Embryonic facial prominence (tissue), 1 donor: ENCODE results near the gene PITX1.
"Not testable (repeated sequence)": the region's sequence is repeated elsewhere in the genome, so short reads cannot be mapped to it uniquely, and the experiment has no call there.

Experiments
- DNase-seq: peaks from one replicate; pipeline ENCODE4 v3.0.0-alpha.2; 2016; ENCODE audit errors: extremely low spot score

Gene PITX1

DNA sequence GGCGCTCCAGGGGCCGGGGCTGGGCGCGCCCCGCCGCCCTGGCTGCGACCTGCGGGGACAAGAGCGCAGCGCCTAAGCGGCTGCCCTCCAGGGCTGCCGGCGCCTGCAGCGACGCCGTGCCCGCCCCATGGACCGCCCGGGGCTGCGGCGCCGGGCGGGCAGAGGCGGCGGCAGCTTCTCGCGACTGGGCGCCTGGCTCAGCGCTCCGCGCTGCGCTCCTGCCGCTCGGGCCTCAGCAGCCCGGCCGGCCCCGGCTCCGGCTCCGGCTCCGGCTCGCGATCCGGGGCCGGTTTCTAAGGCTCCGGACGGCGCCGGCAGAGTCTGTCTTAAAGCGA, at the start of gene PITX1:
Gene PITX1 (minus strand): TSS at position 328 of the 335 bp plus-strand sequence. CDS start 347 bp downstream, outside the sequence.
- no peak for DNase-seq

DNA sequence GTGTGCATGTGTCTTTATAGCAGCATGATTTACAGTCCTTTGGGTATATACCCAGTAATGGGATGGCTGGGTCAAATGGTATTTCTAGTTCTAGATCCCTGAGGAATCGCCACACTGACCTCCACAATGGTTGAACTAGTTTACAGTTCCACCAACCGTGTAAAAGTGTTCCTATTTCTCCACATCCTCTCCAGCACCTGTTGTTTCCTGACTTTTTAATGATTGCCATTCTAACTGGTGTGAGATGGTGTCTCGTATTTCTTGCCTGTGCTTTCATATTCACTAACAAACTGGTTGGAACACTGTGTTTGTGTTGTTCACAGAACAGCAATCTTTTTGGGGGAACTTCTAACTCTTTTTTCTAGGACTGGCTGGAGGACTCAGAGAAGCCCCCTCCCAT, 49.3 kb upstream of the PITX1 start:
- DNase-seq, result not testable (repeated sequence)

DNA sequence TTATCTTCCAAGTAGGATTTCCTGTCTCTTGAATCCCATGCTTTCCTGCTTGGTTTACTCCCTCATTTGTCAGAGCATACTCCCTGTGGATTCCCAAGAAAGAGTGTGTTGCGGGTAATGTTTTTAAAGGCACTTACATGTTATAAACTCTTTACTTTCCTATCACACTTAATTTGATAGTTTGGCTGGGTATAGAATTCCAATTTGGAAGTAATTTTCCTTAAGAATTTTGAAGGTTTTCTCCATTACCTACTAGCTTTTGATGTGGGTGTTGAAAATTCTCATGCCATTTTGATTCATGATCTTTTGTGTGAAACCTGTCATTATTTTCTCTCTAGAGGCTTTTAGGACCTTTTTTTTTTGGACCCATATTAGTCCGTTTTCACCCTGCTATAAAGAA, 47.2 kb upstream of the PITX1 start:
- DNase-seq, result no peak

DNA sequence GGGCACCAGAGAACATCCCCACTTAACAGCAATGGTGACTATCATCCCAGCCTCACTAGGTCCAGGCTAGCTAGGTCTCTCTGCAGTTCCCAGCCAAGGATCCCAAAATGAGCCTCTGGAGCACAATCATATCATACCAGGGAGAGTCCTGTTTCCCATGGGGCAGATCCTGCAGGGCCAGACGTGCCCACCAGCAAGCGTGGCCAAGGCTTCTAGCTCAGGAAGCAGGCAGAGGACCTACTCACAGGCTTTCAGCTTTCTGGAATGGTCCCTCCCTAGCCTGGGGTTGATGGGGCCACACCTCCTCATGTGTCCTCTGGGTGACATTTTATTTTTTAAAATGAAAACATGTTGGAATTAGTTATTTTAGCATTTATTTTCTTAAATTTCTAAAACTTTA, 45.7 kb upstream of the PITX1 start:
- DNase-seq, result no peak

DNA sequence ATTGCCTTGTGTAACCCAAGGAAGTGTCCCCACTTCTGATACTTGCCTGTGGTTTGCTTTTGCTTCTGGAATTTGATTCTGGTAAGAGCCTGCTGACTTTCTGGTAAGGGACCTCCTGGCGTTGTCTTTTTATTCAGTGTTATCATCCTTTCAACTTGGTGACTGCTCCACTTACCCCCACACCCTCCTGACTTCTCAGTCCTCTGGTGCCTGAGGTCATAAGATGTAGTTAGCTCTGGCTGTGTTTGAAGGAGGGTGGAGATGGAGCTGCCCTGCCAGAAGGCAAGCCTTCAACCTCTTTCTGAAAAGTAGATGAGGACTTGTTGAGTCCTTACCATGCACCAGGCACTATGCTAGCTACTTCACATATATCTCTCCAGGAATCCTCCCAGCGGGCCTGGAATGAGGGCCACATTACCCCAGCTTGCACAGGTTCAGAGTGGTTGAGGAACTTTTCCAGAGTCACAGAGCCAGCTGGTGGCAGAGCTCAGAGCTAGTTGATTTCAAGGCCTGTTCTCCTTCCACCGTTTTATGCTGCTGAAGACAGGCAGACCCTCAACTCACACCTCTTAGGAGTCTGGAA, 45.2 kb upstream of the PITX1 start:
- no peak for DNase-seq

DNA sequence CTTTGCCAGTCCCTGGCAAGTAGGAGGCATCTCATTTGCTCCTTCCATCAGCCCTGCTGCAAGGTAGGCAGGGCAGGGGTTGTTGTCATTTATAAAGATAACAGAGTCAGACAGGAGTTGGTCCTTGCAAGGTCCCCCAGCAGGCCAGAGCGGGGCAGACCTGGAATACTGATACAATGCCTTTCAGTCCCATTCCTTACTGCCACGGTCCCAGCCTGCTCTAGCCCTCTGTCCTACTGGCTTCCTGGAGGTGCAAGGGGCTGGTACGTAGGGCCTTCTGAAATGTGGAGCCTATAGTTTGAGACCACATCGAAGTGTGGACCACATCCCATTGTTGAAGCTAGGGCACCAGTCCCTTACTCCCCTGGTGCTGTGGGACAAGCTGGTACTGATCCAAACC, 42.8 kb upstream of the PITX1 start:
- DNase-seq, result no peak

DNA sequence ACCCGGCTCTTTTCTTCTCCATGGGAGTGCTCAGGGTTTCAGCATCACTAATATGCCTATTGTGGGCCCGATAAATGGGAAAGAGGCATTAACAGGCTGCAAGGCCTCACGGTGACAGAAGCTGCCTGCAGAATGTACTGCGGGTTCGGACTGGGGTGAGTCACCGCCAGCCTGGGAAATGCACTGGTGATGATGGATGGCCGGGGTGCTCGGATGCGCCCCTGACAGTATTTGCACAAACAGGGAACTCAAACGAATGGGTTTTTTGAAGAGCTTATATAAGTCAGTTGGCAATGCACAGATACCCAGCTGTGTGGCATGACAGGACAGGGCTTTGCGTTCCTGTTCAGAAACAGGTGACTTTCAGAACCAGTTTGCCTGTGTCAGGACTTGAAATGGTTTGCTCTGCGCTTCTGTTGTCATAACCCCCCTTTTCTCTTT, 42.0 kb upstream of the PITX1 start:
- DNase-seq, result no peak

DNA sequence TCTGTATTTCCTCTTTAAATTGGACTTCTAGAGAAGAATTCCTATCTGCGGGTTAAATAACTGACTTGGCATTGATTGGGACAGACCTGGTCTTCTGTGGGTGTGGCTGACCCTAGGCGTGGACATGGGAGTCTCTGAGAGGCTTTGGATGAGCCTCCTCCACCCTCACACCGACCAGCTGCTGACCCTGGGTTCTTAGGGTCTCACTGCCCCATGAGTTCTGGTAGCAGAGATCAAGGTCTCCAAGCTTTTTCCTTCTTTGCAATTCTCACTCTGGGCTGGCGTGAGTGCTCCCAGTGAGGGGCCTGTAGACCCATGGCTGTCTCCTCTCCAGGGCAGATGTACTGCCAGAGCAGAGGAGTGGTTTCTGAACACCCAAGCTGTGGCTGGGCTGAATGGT, 41.6 kb upstream of the PITX1 start:
- no peak for DNase-seq

DNA sequence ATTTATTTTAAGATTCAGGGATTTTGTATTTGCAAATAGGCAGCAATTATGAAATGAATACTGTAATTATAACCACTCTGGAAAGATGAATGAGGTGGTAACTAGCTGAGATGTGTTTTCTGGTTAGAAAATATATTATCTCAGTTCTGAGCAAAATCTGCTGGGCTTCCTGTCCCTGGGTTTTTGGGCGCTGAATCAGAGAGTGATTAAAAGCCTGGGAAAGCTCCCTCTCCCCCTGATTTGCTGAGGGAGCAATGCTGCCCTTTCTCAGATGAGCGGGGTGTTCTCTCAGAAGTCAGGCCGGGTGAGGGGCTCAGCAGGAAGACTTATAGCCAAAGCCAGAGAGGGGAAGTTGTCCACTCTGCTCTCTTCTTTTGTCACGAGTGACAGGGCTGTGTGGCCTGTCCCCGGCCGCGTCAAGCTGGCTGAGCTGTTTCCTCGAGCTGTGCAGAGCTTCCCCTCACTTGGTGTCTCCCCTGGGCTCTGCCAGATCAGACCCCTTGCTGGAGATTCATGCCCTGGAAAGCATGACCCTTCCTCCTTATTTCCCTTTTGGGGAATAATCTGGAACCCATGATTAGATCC, 39.8 kb upstream of the PITX1 start:
- no peak for DNase-seq

DNA sequence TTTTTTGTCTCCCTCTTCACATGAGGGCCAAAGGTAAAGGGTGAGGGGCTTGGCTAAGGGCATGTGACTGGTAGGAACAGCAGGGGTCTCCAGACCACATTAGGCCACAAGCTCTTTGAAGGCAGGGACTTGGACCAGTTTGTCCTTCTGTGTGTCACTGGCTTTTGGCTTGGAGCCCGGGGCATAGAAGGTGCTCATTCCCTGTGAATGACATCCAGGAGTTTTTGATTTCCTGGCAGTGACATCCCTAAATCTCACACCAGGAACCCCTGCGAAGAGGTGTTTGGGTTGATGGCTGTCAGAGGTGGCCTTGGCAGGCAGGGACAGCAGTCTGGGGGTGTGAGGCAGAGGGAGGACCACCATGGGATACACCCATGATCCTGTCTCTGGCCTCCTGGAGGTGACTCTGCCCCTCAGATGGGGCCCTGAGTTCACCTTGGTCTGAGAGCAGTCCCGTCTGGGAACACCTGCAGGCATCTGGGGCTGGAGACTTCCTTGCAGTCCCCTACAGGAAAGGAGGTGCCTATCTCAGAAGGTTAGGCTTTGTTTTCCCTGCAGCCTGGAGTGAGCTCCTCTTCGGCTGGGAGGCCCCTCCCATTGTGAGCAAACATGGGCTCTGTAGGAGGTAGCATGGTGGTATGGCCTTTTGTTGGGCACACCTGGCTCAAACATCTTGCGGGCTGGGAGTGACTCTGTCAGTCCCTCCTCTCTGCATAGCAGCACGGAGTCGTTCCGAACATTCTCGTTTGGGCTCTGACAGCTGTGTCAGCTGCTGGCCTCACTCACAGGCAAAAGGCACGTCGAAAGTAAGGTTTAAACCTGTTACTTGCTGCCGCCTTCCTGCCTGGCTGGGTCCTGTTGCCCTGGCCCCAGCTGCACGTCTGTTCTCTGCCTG, 38.6 kb upstream of the PITX1 start:
- no peak for DNase-seq

DNA sequence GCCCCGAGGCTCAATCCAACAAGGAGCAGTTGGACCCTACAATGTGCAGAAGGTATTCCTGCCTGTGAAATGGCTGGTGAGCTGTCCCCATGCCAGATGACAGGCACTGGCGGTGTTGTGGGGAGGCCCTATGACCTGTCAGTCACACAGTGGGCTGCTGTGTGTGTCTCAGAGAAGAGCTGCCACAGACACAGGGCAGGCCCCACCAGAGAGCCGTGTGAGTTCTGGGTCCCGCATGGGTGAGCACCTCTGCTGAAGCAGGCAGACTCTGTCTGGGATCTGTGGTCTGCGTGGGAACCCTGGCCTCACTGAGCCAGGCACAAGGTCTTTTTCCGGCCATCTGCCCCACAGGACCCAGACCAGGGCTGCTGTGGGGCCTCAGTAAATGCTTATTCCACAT, 37.3 kb upstream of the PITX1 start:
- DNase-seq, result no peak

DNA sequence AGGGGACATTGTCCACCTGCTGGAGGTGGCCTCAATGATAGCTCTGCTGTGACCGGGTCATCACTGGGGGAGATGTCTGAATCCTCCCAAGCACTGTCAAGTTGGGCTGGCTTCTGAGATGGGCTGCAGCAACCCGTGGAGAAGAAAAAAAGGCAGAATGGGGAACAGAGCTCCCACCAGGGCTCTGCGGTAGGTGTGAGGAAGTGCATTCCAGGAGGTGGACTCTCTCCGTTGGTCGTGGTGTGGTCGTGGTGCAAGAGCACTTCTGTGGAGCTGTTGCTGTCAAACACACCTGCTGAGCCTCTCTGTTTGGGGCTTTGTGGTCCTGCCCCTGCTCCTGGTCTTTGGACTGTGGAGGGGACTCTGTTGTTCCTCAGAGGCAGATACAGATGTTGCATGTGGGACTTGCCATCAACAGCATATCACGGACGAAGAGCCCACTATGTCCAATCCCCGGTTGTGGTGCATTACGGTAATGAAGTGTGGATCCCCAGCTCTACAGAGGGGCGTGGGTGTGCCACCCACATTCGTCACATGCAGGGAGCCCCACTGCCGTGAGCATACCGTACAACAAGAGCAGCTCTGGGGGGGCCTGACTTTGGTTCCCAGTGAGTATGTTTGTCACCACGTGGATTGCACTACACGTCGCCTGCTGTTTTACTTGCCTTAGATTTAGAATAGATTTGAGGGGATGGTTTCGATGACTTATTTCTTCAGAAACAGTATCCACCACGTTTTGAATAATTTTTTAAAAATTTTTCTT, 36.0 kb upstream of the PITX1 start:
- DNase-seq, result no peak

DNA sequence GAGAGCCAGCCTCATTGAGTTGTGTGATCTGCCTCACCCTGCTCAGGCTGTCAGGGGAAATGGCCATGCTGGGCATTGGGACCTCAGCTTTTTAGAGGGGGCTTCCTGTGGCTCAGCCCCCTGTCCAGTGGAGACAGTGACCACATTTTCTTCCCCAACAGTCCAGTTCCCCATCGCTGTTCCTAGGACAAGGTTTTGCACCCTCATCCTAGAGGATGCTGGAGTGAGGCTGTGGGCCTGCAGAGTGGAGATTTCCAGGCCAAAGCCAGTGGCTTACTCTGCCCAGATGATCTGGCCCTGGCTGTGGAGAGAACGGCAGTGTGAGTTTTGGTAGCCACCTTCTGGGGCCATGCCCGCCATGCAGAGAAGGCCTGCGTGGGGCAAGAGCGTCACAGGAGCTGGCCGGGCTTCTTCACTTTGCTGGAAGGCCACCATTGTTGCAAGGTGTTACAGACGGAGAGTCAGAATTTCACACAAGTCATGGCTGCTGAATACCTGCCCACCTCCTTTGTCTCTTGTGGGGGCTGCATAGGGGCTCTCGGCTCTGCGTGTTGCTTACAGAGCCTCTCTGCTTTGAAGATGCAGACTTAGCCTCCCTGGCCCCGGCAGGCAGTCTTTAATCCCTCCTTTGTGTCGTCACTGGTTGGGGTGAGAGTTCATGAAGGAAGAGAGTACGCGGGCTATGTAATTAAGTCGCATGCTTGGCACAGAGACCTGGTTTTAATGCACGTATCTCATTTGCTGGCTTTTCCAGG, 35.2 kb upstream of the PITX1 start:
- DNase-seq, result no peak

DNA sequence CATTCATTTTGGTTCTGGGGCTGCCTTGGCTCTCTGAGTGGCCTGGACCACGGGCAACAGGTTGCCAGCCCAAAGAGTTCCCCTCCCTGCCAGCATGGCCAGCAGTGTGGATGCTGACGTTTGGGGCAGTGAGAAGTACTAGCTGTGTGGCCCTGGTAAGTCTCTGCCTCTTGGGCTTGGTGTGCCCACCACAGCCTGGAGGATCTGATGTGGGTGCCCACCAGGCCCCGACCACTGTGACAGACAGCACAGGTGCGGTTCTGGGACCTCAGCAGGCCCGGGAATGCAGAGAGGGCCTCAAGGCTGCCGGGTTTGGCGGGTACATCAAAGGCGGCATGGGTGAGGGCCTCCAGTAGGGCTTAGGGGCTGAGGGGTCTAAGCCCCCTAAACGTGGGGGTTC, 33.6 kb upstream of the PITX1 start:
- no peak for DNase-seq

DNA sequence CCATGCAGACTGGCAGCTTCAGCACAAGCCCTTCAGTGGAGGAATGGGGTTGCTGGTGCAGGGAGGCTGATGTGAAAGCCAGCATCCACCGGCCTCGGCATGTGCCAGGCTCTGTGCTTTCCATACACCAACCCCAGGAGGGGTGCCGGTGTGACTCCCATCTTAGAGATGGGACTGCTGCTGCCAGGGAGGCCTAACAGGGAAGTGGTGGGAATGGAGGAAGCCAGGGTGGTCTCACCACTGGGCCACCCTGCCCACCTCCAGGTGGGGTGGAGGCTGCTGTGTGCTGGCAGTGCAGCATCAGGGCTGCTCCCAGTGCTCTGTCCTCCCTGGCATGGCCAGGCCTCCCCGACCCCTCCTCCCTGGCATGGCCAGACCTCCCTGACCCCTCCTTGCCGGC, 32.8 kb upstream of the PITX1 start:
- DNase-seq, result no peak

DNA sequence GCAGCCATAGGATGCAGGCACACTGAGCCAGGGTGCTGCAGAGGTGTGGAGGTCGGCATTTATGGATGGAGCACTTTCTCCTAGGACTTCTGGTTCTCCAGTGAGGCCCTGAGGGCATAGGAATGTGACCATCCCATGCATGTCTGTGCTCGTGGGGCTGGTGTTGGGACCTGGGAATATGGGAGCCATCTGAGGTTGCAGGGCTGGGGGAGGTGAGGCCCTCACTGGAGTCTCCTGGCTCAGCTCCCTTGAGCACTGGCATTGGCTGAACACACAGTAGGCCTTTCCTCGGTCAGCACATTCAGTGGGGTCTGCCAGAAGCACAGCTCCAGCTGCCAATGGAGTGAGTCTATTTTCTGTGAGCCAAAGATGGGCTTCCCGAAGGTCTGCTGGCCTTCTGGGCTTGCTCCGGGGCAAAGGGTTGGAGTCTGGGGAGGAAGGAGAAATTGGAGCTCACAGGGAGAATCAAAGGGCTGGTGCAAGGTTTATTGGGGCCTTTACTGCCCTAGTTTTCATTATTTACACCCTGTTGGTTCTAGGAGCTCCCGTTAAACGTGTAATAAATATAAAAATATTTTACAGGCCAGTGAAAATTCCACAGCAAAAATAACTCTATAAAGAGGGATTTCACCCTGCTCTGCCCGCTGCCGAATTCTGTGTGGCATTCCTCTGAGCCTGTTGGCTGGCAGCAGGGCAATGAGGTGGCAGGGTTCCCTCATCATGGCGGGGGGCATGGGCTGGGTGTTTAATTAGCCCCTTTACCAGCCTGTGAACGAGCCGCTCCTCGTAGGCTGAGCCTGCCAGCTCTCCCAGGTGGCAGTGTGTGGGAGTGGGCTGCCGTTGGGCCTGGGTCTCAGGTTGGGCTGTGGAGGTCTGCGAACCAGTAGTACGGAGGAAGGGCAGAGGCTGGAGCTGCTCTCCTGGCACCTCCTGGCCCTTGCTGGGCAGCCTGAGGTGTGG, 31.6 kb upstream of the PITX1 start:
- DNase-seq, result no peak

DNA sequence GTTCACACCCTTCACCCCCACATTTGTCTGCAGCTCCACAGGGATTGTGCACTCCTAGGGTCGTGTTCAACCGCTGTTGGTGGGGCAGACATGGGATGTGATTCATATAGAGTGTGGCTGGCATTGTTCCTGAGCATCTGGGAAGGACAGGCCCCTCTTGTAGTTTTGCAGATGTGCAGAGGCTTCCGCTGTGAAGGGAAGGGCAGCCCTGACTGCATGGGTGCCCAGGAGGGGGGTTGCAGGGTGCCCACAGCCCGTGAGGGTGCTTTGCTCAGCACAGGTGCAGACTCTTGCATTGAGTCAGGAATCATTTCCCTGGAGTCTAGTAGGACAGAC, 30.2 kb upstream of the PITX1 start:
- DNase-seq, result no peak

DNA sequence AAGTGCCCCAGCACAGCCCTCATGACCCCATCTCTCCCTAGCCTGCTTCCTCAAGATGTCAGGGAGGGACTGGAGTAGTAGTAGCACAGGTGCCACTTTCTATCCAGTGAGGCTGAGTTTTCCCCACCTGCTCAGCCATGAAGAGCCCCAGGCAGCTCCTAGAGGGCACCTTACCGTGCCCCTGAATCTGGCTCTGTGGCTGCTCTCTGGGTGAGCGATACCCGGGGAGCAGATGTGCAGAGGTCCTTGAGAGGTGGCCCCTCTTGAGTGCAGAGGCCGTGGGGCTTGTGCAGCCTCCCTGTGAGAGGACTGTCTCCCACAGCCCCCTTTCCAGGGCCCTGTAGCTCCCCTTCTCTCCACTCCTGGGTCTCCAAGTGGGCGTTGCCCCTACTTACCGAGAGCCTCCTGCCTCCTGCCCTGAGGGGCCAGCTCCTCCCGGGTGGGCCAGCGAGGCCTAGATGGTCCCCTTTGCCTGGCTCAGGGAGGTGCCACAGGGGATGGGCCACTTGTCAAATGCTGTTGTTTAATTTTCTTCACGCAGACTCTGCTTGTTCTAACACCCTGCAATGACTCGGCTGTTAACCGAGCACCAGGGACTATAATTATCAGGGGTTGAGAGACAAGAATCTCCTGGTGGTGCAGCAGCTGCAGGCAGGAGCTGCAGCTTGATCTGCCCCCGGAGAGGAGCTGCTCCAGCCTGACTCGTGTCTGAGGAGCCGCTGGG, 29.6 kb upstream of the PITX1 start:
- DNase-seq, result no peak

DNA sequence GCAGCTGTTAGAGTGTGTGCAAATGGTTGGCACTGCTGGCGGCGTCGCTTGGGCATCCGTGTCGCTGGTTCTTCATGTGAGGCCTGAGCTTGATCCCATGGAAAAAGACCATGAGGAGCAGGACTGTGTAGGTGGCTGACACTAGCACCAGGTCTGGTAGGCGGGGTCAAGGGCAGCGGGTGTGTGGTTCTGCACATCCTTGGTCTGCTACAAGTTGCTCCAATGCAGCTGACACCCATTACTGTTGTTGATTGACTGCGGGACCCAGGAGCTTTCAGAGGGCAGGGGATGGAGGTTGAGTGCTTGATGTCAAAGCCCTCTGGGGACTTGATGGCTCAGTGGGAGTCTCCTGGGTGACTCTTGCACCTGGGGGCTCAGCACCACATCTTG, 29.0 kb upstream of the PITX1 start:
- DNase-seq, result no peak
